Stimulated activated CD8-positive, alpha-beta memory T cell treated with anti-CD3 and anti-CD28 coated beads, Interleukin-4, amount 100 ng/mL, for 48 hours (primary cell): ENCODE data around the gene LRRC59.
"Not testable (repeated sequence)": the region's sequence is repeated elsewhere in the genome, so short reads cannot be mapped to it uniquely, and the experiment has no call there.

Experiments used
- DNase-seq: peaks from one replicate; pipeline ENCODE4 v3.0.0-alpha.2; 2020

The LRRC59 gene

GRCh38 chr17:50424246-50424995 lies 27.1 kb upstream of the LRRC59 start:
- no peak for DNase-seq

DNA sequence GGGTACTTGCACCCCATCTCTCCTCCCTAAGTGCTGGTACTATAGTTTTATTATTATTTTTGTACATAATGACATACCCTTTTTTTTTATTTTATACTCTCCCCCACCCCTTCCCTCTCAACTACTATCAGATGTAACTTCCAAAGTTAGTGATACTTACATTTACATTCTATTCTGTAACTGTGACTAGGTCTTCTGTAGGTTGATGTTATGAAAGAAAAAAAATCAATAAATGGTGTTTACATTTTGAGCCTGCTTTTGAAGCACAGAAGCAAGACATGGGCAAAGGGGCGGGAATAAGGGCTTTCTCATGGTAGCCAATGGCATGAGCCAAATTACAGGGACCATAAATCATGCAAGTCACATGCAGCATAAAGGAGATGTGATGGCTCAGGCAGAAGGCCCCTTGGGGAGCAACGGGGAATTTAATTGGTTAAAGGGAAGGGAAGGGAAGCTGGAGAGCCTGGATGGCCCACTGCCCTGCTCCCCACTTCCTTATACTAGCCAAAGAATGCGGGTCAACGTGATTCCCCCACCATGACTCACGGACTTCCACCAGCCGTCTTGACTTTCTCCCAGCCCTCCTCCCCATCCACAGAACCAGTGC lies 26.3 kb upstream of the LRRC59 start:
- no peak for DNase-seq

DNA sequence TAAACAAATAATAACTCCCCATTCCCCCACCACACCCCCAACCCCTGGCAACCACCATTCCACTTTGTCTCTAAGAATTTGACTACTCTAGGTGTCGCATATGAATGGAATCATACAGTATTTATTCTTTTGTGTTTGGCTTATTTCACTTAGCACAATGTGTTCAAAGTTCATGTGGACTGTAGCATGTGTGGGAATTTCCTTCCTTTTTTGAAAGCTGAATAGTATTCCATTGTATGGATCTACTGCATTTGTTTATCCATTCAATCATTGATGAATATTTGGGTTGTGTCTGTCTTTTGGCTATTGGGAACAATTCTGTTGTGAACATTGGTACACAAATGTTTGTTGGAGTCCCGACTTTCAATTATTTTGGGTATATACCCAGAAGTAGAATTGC lies 25.4 kb upstream of the LRRC59 start:
- no peak for DNase-seq

- no peak for DNase-seq
Observed at GRCh38 chr17:50421308-50422051, 24.2 kb upstream of the LRRC59 start.

DNA sequence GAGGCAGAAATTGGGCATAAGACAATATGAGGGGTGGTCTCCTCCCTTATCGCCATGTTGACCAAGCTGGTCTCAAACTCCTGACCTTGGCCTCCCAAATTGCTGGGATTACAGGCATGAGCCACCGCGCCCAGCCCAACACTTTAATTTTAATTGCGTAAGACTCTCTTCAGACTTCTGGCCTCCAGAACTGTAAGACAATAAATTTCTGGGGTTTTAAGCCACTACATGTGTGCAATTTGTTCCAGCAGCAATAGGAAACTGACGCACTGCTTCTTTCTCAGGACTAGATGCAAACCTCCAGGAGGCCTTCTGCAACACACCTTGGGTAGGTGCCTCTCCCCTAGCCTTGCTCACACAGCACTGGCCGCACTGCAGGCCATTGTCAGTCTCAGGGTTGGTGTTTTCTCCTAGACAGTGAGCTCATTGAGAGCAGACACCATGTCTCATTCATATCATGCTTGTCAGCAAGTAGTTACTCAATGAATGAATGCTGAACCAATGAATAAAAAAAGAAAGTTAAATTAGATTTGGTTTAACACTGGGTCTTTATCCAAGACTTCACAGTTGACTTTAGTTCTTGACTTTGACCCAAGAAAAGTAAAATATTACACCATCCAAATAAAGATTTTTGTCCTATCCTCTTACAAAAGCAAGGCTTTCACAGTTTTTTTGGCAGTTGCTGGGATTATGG lies 23.2 kb upstream of the LRRC59 start:
- DNase-seq = no peak

GRCh38 chr17:50419577-50419976 lies 22.3 kb upstream of the LRRC59 start:
- not testable (repeated sequence) for DNase-seq

DNA sequence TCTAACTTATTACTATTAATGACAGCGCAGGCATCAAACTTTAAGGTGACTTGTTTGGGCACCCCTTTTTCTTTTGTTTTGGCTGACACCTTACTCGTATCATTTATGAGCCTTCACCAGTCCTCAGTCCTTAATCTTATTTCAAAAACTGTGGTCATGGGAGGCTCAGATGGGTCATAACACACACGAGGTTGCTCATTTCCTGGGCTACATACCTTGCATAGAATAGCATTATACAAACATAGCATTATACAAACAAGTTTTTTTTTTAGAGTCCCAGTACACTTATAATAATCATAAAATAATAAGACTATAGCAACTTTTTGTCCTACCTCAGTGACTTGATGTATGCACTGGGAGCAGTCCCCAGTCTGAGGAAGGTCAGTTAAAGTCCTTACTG lies 17.5 kb upstream of the LRRC59 start:
- no peak for DNase-seq

- DNase-seq = no peak
Observed at GRCh38 chr17:50412188-50412732, 14.9 kb upstream of the LRRC59 start.

DNA sequence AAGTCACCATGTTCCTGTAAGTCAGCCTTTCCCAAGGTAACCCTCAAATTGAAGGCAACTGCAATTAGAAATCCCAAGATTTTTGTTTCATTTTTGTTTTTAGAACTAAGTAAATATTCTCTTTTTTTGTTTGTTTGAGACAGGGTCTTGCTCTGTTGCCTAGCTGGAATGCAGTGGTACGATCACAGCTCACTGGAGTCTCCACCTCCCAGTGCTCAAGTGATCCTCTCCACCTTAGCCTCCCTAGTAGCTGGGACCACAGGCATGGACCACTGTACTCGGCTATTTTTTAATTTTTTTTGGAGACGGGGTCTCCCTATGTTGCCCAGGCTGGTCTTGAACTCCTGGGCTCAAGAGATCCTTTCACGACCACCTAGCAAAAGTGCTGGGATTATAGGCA lies 10.6 kb upstream of the LRRC59 start:
- no peak for DNase-seq

DNA sequence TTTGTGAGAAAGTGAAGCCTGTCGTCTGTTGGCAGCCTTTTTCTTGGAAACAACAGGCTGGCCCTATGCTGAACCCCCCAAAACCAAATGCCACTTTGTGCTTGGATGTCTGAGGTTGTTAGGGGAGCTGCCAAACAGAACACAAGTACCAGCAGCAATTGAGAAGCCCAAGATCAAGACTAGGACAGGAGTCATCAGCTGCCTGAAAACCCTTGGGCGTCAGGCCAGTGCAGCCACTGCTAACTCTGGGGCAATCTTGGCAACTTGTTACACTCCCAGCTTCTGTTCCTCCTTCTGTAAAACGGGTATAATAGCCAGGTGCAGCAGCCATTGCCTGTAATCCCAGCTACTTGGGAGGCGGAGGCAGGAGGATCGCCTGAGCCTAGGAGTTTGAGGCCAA lies 9.3 kb upstream of the LRRC59 start:
- no peak for DNase-seq

DNA sequence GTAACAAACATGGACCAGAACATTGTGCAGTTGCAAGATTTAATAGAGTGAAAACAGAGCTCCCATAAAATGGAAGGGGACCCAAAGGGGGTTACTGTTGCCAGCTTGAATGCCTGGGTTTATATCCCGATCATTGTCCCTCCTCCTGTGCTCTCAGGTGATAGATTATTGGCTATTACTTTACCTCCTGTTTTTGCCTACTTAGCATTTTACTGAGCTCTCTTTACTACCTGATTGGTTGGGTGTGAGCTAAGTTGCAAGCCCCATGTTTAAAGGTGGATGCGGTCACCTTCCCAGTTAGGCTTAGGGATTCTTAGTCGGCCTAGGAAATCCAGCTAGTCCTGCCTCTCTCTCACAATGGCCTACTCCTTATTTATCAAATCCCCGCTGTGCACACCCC lies 8.0 kb upstream of the LRRC59 start:
- not testable (repeated sequence) for DNase-seq

GRCh38 chr17:50399591-50399990 lies 2.3 kb upstream of the LRRC59 start:
- not testable (repeated sequence) for DNase-seq

- not testable (repeated sequence) for DNase-seq
Observed at GRCh38 chr17:50398672-50399071, 1.3 kb upstream of the LRRC59 start.

DNA sequence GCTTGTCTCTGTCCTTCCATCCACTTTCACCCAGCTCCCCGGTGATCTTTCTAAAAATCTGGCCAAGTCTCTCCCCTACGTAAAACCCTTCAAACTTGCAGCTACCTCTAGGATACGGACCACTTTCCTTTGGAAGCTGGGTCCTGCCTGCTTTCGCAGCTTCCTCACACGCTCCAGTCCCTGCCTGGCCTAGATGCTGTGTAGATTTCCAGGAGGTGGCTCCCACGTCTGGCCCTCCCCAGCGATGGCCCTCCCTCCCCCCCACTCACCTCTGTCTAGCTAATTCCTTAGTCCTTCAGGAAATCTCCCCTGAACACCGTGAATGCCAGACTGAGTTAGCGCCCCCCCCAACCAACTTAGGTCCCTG lies 579 bp upstream of the LRRC59 start:
- no peak for DNase-seq

GRCh38 chr17:50396261-50397110 lies 837 bp downstream of the LRRC59 start:
- peak; percentile 41 for DNase-seq

GRCh38 chr17:50394711-50395110 lies 2.6 kb downstream of the LRRC59 start:
- no peak for DNase-seq

GRCh38 chr17:50393700-50394099 lies 3.6 kb downstream of the LRRC59 start:
- DNase-seq = no peak

- no peak for DNase-seq
Observed at GRCh38 chr17:50392621-50393020, 4.7 kb downstream of the LRRC59 start.

DNA sequence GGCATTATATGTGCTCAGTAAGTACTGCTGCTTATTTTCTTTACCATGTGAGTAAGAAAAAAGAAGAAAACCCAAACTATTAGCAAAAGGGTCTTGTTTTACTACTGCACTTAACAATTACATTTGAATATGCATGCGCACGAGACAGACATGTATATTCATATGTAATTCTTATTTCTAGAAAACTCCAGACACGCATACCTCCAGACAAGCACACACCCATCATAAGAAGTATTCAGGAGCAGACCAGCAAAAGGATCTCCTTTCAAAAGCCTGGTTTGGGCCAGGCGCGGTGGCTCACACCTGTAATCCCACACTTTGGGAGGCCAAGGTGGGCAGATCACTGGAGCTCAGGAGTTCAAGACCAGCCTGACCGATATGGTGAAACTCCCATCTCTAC lies 7.8 kb downstream of the LRRC59 start:
- no peak for DNase-seq

DNA sequence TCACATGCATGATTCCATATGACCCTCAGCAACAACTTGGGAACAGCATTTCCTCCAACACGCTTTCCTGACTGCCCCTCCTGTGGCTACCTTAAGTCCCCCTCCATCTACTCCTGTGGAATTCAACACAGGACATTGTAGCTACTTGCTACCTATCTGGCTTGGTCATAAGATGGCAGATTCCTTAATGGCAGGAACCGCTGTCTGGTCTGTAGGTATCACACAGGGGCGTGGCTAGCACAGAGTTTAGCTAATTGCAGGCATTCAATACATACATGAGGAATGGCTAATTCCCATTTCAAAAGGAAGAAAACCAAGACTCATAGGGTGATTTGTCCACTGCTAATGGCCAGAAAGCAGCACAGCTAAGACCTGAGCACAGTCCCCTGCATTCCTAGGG lies 8.6 kb downstream of the LRRC59 start:
- no peak for DNase-seq

DNA sequence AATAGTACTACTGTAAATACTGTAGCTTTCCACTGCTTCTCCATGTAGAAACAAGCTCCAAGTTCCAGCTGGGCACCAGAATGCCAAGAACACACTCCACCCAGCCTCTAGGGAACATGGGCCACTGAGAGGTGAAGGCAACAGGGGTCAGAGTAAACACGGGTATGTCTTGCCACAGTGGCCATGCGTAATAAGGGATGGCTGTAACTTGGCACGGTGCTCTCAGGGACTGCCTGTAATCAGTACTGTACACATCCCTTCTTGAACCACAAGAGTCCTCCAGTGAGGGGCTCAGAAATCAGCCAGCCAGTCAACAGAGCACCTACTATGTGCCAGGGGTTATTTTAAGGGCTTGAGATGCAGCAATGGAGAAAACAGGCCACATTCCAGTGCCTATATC lies 10.8 kb downstream of the LRRC59 start:
- DNase-seq = no peak

DNA sequence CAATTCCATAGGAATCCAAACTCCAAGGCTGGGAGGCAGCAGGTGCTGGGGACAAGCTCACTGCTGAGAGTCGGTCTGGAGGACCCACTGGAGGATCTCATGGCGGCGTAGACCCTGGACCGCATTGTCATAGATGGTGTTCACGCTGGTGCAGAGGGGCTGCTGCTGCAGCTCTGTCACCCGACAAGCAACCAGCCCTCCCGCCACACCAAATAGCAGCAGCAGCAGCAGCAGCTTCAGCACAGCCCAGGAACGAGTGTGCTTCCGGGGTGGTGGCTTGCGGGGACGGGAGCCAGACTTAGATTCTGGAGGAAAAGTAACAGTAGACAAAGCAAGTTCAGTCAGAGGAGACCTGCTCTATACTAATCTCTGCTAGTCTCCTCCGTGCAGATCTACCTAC lies 14.4 kb downstream of the LRRC59 start:
- DNase-seq = no peak
